SK-N-SH treated with all-trans-retinoic acid at 6 μM for 48 hours (cell line): Measurements from ENCODE around the gene GALE.

ENCODE experiments used
- ARNTL ChIP-seq: fragments of 450-650 bp; formaldehyde crosslinking; IDR thresholded peaks from 2 replicates; pipeline ENCODE4 v1.5.0; 2020; ENCODE audit warnings: low read depth, mild to moderate bottlenecking, moderate library complexity, borderline replicate concordance
- CSRNP3 ChIP-seq: fragments of 250-450 bp; sonication (Bioruptor Pico); IDR thresholded peaks from 2 replicates; pipeline ENCODE4 v1.5.1; 2021; ENCODE audit warnings: mild to moderate bottlenecking, moderate library complexity
- GLIS3 ChIP-seq: fragments of 250-450 bp; sonication (Bioruptor Pico); IDR thresholded peaks from 2 replicates; pipeline ENCODE4 v1.5.0; 2020; ENCODE audit warnings: mild to moderate bottlenecking, moderate library complexity
- ISL1 ChIP-seq: fragments of 250-450 bp; sonication (Bioruptor Pico); IDR thresholded peaks from 2 replicates; pipeline ENCODE4 v2.1.2; 2022; ENCODE audit warnings: mild to moderate bottlenecking, moderate library complexity
- PATZ1 ChIP-seq: fragments of 250-450 bp; sonication (Bioruptor Pico); IDR thresholded peaks from 2 replicates; pipeline ENCODE4 v1.8.0; 2020; ENCODE audit warnings: mild to moderate bottlenecking, moderate library complexity, borderline replicate concordance
- POU6F1 ChIP-seq: fragments of 250-450 bp; sonication (Bioruptor Pico); IDR thresholded peaks from 2 replicates; pipeline ENCODE4 v1.8.0; 2021; ENCODE audit warnings: low read depth, mild to moderate bottlenecking, moderate library complexity, borderline replicate concordance
- TCF4 ChIP-seq: fragments of 250-450 bp; sonication (Bioruptor Pico); IDR thresholded peaks from 2 replicates; pipeline ENCODE4 v1.8.0; 2021; ENCODE audit warnings: mild to moderate bottlenecking, moderate library complexity, borderline replicate concordance
- ZC3H10 ChIP-seq: fragments of 250-450 bp; sonication (Bioruptor Pico); IDR thresholded peaks from 2 replicates; pipeline ENCODE4 v1.5.1; 2021; ENCODE audit warnings: mild to moderate bottlenecking, moderate library complexity
- ZFP3 ChIP-seq: fragments of 250-450 bp; sonication (Bioruptor Pico); IDR thresholded peaks from 2 replicates; pipeline ENCODE4 v1.5.0; 2020; ENCODE audit warnings: mild to moderate bottlenecking, moderate library complexity
- TF ChIP-seq, protein P1 (sequence below): fragments of 250-450 bp; sonication (Bioruptor Pico); IDR thresholded peaks from 2 replicates; pipeline ENCODE4 v1.5.1; 2020; ENCODE audit warnings: low read depth, mild to moderate bottlenecking, moderate library complexity

GRCh38 chr1:23804183-23804835, 3.8 kb upstream of the GALE start:
- TF ChIP-seq PATZ1 (CRISPR knock-in tag): no peak
- no peak for TF ChIP-seq CSRNP3 (CRISPR knock-in tag)
- TF ChIP-seq ARNTL (CRISPR knock-in tag): no peak
- no peak for TF ChIP-seq ISL1 (CRISPR knock-in tag)
- no peak for TF ChIP-seq GLIS3 (CRISPR knock-in tag)
- TF ChIP-seq ZC3H10 (CRISPR knock-in tag): no peak
- no peak for TF ChIP-seq ZFP3 (CRISPR knock-in tag)
- TF ChIP-seq POU6F1 (CRISPR knock-in tag): no peak
- TF ChIP-seq, protein P1, sequence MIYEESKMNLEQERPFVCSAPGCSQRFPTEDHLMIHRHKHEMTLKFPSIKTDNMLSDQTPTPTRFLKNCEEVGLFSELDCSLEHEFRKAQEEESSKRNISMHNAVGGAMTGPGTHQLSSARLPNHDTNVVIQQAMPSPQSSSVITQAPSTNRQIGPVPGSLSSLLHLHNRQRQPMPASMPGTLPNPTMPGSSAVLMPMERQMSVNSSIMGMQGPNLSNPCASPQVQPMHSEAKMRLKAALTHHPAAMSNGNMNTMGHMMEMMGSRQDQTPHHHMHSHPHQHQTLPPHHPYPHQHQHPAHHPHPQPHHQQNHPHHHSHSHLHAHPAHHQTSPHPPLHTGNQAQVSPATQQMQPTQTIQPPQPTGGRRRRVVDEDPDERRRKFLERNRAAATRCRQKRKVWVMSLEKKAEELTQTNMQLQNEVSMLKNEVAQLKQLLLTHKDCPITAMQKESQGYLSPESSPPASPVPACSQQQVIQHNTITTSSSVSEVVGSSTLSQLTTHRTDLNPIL (CRISPR knock-in tag): no peak
- no peak for TF ChIP-seq TCF4
